Measurements from ENCODE around the gene NPAS1.

GRCh38 chr19:47086280-47086679 is 66.6 kb downstream of the NPAS1 start:
- TF ChIP-seq TBP (CRISPR knock-in tag; IDR thresholded peaks at IDR 0.05) (no peak), KDM2A (CRISPR knock-in tag; IDR thresholded peaks at IDR 0.05; ENCODE audit: borderline replicate concordance, low read depth) (no peak), MED1 (CRISPR knock-in tag; IDR thresholded peaks at IDR 0.05) (no peak), TCF12 (IDR thresholded peaks at IDR 0.05) (no peak), TCF12 (CRISPR knock-in tag; IDR thresholded peaks at IDR 0.05) (no peak), POLR2AphosphoS5 (IDR thresholded peaks at IDR 0.05; ENCODE audit: low read depth, low read length) (no peak), SMC3 (IDR thresholded peaks at IDR 0.05; ENCODE audit: low read length) (no peak), ZNF792 (CRISPR knock-in tag; IDR thresholded peaks at IDR 0.05) (no peak), HMGA1 (CRISPR knock-in tag; conservative IDR thresholded peaks at IDR 0.05) (no peak), CTCF (CRISPR knock-in tag; IDR thresholded peaks at IDR 0.05) (no peak), ZNF451 (CRISPR knock-in tag; IDR thresholded peaks at IDR 0.05) (no peak), GATAD1 (CRISPR knock-in tag; IDR thresholded peaks at IDR 0.05) (no peak), BRCA1 (CRISPR knock-in tag; IDR thresholded peaks at IDR 0.05) (no peak)
- TF ChIP-seq, protein P1, sequence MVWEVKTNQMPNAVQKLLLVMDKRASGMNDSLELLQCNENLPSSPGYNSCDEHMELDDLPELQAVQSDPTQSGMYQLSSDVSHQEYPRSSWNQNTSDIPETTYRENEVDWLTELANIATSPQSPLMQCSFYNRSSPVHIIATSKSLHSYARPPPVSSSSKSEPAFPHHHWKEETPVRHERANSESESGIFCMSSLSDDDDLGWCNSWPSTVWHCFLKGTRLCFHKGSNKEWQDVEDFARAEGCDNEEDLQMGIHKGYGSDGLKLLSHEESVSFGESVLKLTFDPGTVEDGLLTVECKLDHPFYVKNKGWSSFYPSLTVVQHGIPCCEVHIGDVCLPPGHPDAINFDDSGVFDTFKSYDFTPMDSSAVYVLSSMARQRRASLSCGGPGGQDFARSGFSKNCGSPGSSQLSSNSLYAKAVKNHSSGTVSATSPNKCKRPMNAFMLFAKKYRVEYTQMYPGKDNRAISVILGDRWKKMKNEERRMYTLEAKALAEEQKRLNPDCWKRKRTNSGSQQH (CRISPR knock-in tag; IDR thresholded peaks at IDR 0.05; ENCODE audit: low read depth) = no peak
